GM12872 (cell line): ENCODE measurements around the gene KCNJ15.

ENCODE experiments used
- TF ChIP-seq, protein P1 (sequence below): IDR thresholded peaks from 3 replicates; pipeline ENCODE4 v1.5.1; 2011; ENCODE audit warnings: low read depth, mild to moderate bottlenecking, low read length, moderate library complexity; ENCODE audit not compliant: insufficient read depth

Gene KCNJ15

DNA sequence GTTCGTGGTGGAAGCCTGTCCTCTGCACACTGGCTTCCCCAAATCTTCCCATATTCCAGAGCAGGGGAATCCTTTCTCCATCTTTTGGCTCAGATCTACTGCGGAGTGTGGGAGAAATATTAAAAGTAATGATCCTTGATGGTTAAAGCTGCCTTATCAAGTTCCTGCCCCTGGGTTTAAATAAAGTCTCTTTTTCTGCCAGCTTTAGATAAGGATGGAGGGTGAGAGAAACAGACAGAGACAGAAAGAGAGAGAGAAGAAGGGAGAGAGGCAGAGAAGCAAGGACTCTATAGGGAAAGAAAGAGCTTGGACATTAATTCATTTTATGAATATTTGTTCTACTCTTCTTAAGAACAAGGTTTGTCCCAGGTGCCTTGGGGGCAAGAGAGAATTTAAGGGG lies 98.0 kb downstream of the KCNJ15 start:
- TF ChIP-seq, protein P1, sequence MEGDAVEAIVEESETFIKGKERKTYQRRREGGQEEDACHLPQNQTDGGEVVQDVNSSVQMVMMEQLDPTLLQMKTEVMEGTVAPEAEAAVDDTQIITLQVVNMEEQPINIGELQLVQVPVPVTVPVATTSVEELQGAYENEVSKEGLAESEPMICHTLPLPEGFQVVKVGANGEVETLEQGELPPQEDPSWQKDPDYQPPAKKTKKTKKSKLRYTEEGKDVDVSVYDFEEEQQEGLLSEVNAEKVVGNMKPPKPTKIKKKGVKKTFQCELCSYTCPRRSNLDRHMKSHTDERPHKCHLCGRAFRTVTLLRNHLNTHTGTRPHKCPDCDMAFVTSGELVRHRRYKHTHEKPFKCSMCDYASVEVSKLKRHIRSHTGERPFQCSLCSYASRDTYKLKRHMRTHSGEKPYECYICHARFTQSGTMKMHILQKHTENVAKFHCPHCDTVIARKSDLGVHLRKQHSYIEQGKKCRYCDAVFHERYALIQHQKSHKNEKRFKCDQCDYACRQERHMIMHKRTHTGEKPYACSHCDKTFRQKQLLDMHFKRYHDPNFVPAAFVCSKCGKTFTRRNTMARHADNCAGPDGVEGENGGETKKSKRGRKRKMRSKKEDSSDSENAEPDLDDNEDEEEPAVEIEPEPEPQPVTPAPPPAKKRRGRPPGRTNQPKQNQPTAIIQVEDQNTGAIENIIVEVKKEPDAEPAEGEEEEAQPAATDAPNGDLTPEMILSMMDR: no peak

DNA sequence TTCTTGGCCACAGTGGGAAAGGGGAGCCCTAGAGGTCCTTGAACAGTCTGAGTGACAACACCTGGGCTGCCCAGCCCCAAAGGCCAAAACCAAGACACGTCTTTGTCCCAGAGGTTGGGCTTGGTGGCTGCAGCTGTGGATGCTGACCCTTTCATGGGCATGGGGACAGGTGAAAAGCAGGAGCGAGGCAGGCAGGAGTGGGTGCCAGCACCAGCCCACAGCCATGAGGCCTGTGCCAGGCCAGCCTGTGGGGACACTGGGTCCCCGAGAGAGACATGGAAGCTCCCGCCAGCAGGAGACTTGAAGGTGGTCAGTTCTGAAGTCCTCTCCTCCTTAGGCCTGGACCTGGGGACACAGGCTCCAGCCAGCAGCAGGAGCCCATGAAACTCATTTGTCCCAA lies 98.6 kb downstream of the KCNJ15 start:
- TF ChIP-seq, protein P1: no peak

DNA sequence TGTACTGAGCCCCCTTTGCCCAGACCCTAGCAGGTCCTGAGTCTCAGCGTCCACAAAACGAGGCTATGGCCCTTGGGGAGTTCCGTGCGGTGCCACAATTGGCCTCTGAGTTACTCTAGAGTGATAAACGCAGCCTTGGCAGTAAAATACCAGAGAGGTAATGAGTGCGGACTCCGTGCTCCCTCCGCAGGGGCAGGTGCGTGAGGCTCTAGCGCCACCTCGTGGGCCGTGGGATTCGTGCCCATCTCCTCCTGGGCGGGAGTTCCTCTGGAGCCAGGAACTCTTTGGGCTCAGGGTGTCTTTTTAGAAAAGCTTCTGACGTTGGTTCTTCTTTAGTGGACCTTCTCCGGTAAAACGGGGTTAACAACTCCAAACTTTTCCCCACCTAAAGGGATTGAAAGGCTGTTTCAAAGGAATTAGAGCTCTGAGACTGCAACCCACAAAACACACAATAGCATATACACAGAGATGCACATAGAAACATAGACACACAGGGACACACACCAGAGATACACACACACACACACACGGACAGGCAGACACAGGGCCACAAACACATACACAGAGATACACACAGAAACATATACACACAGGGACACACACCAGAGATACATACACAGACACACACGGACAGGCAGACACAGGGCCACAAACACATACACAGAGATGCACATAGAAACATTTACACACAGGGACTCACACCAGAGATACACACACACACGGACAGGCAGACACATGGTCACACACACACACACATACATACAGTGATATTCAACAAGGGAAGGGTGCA lies 99.4 kb downstream of the KCNJ15 start:
- TF ChIP-seq, protein P1: peak; percentile 99
